ENCODE results near the gene SRSF12.

Gene SRSF12

DNA sequence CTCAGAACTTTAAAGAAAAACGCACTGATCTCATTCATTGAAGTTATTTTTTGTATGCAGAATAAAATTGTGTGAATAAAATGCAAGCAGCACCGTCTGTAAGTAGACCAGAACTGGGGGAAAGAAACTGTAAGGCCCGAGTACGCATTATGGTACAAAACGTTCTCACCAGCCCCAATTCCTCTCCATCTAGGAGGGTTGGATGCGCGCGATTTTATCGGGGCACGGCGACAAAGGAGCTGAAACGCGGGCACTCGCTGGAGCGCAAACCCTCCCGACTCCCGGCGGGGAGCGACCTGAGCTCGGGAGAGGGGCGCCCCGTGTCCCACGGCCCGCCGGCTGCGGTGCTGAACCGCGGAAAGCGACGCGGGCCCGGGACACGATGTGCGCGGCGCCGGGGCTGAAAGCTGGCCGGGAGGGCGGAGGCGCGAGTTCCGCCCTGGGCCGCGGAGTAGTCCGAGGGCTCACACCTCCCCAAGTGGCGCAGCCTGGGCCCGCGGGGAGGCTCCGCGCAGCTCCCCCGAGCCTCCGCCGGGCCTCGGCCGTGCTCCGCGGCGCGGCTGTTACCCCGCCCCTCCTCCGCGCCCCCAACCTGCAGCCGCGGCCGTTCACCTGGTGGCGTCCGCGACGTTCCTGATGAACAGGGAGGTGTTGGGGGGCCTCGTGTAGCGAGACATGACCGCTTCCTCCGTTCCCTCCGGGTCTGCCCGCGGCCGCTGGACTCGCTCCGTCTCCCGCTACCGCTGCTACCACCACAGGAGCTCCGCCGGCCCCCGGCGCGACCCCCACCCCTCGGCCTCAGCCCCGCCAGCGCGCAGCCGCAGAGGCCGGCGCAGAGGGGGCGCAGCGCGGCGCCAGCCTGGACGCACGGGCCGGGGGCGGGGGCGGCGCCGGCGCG lies at the start of gene SRSF12:
Gene SRSF12, minus strand, starts transcription at position 861 of the 898 bp plus-strand sequence. Its CDS starts 184 bp downstream, at position 677.
- peak in 26 of 56 donors; percentile 7 to 57 (median 27) for DNase-seq

DNA sequence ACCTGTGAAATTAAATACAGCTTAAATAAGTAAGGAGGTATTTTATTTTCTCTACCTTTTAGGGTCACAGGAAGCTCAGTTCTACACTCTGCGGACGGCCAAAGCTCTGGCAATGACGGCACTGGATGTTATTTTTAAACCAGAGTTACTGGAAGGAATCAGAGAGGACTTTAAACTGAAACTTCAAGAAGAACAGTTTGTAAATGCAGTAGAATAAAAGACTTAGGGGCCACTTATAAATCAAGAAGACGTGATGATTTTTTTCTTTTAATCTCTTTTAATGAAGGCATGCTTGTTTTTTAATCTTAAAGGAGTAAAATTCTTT lies 44.1 kb upstream of the SRSF12 start:
- no peak for DNase-seq

DNA sequence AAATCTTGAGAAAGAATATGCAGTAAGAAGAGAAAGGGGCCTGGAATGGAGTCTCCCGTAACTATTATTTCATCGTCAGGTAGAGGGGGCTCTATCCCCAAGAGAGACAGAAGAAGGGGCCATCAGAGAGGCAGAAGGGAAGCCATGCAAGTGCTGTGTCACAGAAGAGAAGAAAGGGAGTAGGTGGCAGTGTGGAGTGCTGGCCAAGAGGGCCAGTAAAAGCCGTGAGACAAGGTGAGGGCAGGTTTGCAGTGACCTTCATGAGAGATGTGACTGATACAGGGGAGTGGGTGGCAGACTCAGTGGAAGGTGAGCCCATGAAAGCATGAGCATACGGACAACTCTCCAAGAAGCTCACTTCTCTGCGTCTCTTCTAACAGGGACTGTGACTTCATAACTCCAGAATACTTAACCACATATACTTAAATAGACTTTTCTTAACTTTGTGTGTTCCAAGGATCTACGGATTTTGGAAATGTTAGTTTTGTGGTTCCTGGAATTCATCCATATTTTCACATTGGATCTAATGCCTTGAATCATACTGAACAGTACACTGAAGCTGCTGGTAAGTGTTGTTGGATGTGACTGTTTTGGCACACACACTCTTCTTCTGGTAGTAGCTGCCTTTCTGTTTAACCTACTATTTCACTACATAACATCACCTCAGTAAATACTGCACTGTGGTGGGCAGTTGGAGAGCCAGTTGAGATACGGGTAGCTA lies 43.6 kb upstream of the SRSF12 start:
- no peak for DNase-seq

DNA sequence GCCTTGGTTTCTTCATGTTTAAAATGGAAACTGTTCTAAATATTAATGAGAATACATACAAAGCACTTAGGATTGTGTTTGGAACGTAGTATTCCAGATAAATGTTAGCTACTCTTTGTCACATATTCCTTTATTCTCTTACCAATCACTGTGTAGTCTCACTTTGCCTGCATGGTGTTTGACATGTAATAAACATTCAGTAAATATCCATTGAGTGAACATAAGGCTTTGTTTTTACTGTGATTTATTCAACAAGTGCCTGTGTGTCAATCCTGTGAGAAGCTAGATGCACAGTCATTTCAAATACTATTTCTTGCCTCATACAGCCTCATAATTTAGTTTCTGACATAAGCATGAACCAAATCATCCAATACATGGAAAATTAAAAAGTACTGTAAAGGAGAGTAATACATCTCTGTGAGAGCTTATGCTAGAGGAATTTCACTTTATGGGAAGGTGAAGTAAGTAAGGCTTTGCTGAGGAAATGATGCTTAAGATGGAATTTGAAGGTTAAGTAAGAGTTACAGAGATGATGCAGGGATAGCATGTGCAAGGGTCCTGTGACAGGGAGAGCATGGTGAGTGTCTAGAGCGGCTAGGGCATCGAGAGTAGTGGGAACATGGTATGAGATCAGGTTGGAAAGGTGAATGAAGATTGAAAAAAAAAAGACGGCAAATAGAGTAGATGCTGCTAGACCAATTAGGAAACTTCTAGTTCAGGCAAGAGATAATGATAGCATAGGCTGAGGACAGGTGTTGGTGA lies 42.6 kb upstream of the SRSF12 start:
- no peak for DNase-seq

DNA sequence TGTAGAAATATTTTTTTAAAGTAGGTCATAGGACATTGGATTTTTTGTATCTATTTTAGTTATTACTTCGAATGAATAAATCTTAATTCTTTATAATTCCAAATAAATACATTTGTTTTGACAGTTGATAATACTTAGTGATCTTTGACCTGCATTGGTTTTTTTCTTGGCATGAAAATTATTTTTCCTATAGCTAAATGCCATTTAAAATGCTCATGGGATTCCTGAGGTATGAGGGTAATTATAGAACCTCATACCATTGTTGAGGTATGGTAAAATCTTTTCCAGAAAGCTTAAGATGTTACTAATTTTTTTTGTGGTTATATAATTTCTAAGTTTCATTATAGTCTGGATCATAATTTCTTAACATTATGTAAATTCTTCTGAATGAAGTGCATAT lies 36.3 kb upstream of the SRSF12 start:
- DNase-seq: no peak

DNA sequence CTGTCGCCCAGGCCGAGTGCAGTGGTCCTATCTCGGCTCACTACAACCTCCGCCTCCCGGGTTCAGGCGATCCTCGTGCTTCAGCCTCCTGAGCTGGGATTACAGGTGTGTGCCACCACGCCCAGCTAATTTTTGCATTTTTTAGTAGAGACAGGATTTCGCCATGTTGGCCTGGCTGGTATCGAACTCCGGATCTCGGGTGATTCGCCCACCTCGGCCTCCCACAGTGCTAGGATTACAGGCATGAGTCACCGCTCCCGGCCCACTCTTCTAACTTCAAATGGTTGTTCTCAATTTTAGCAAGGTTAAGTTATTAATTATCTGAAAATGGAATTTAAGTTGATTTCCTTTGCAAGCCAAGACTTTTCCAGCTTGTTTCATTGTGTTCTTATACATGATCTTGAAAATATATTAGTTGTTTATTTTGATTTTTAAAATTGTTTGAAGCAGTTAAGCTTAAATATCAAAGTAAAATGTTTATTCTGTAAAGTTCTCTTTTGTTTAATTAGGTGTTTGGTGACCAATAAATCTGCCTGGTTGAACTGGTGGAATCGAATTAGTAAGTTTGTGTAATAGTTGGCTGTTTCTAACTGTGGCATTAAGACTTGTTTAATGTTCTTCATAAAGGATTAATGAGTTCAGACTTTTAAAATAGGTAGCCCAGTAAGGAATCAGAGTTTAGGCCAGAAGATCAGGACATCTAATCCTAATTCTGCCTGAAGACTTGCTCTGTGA lies 30.3 kb upstream of the SRSF12 start:
- DNase-seq: peak in 20 of 56 donors; percentile 0 to 49 (median 7)

DNA sequence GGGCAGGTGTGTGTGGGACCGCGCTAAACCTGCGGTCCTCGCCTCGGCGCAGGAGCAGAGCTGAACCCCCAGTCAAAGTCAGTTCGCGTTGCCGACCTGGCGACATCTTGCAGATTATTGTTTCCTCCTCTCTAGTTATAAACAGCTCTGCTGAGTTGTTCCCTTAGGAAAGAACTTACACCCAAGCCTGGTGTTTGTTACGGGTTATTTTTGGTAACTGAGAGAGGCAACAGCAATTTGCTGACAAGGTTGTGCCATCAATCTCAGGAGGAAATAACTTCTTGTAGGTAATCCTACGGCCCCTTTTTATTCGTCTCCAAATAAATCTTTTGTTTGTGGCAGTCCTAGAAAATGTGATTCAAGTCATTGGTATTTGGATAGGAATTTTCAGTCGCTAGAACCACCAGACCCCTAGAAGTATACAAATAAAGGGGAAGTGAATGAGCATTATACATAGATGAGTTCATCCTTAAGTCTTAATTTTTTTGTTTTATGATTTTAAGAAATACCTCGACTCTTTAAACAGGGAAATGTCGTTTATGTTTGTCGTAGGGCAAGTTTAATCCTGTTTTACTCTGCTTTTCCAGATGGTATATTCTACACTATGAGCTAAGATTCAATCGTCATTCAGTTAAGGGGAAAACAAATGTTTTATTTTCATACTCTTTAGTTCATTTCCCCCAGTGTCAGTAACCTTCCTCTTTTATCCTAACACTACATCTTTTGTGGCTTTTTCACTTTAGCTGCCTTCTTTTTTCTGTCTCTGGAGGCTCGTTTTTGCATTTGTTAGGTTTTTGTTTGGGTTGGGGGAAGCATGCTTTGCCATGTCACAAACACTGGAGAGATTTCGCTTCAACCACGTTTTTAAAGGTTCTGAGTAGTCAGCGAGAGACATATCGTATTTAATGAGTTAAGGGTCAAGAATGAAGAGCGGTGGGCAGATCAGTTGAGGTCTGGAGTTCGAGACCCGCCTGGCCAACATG lies 29.1 kb upstream of the SRSF12 start:
- DNase-seq: peak in 7 of 56 donors; percentile 1 to 46 (median 16)

DNA sequence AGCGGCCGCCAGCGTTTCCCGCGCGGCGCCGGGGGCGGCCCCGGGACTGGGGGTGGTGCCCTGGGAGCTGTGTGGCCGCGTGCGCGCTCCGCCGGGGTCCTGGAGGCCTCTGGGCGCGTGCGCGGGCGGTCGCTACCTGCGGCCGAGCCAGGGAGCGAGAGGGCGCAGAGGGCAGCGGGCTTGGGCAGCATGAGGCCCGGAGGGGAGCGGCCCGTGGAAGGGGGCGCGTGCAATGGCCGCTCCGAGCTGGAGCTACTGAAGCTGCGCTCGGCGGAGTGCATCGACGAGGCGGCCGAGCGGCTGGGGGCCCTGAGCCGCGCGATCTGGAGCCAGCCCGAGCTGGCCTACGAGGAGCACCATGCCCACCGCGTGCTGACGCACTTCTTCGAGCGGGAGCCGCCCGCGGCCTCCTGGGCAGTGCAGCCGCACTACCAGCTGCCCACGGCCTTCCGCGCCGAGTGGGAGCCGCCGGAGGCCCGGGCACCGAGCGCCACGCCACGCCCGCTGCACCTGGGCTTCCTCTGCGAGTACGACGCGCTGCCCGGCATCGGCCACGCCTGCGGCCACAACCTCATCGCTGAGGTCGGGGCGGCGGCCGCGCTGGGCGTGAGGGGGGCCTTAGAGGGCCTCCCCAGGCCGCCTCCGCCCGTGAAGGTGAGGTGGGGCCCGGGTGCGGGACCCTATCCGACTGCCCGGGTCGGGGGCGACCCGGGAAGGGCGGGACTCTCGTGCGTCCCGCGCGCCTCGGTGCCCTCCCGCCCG lies 28.3 kb upstream of the SRSF12 start, which contains the start of gene PM20D2:
Gene PM20D2, plus strand, starts transcription at position 100 of the 762 bp plus-strand sequence. Its CDS starts 90 bp downstream, at position 190.
- peak in 47 of 56 donors; percentile 5 to 77 (median 41) for DNase-seq

DNA sequence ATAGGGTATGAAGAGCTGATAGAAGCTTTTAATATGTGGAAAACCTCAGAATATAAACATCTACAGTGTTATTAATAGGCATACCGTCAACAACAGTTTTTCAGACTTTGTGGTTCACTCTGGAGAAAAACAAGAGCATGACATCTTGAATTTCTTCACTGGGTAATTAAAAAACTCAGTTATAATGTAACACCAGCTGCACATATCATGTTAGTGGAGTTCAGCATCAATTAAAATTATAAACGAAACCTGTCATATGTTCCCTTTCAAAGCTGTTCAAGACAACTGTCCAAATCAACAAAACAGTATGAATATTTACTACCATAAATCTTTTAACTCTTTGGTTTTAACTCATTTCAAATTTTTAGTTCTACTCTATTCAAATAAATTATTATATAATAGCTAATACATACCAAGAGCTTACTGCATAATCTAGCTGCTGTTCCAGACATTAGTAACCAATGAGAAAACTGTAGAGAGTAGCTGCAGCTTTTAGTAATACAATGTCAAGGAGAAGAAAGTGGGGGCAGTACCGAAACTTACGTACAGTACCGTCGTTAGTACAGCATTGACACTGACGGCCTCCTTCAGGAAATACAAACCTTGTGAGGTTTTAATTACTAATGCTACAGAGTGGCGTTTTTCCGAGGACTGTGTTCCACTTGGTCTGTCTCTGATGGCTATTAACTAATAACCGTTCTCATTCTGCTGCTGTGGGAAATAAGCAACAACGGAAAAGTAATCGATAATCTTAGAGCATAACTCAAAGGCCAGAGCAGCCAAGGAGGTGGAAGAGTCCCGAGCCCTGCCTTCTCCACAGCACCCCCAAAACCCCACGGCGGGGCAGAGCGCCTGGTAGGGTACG lies 27.5 kb upstream of the SRSF12 start:
- peak in 10 of 56 donors; percentile 8 to 49 (median 35) for DNase-seq

DNA sequence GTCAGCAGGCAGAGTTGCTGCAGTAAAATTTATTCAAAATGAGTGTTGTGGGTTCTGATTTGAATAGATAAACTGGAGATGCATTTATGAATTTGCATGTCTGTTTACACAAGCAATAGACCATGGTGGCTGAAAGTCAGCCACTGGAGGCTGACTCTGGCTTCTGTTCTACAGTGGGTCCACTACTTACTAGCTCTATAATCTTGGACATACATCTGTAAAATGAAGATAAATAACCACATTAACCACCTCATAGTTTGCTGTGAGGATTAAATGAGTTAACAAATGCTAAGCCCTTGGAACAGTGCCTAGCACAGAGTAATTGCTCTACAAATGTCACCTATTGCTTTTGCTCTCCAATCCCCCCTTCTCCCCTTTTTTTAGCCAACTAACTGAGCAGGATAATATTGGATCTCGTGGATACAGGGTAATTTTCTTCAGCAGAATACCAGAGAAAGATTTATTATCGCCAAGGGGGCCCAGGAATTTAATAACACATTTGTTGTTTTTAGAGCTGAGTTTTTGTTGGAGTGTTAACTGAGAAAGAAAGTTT lies 26.6 kb upstream of the SRSF12 start:
- DNase-seq: no peak

DNA sequence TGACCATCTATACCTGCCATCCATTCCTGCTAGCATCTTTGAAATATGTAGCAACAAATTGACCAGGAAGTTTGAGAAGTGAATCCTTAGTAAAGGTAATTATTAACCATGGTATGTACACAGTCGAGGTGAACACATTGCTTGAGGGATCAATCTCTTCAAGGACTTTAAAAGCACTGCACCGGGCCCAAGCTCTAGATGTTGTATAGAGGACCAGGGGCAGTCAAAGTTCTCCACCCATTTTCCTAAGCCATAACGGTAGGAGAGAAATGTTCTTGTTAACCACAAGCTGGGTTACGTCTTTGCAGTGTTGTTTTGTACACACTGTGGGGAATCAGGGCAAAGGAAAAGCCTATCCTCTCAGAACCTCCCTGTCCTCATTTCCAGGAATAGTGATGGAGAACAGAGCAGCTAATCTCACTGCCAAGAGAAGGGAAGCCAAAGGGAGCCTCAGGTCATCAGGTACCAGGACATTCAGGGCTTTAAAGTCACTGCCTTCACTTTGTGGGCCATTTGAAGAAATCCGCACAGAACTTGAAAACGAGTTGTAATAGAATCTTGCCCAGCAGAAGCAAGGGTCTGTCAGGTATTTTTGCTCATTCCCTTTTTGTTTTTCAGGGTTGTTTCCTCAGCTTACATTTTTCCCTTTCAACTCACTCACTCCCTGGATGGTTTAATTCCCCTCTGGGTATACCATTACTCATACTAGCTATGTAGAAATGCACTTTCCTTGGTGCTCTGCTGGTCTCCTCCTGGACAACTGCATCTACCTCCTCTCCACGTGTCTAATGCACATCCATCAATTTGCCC lies 22.7 kb upstream of the SRSF12 start:
- DNase-seq: no peak

DNA sequence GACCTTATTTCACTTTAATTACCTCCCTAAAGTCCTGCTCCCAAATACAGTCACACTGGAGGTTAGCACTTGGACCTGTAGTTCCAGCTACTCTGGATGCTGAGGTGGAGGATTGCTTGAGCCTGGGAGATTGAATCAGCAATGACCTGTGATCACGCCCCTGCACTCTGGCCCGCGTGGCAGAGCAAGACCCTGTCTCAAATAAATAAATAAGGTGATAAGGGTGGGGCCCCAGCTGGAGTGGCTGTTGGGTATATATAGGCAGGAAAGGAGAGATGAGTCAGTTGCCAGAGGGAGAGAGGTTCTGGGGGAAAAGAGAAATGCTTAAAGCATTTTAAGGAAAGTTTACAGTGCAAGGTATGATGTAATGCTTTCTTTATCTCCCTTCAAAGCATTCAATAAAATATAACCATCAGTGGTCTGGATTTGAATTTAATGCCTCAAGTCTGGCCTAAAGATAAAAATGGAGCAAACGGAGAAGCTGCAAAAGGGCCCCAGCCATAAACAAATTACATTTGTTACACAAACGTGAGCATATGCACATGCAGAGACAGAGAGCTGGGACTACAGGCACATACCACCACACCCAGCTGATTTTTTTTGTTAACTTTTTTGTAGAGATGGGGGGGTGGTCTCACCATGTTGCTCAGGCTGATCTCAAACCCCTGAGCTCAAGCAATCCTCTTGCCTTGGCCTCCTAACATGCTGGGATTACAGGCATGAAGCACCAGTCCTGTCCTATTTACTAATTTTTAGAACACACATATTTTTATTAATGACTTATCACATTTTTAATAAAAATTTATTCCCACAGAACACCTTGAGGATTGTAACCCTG lies 21.9 kb upstream of the SRSF12 start:
- no peak for DNase-seq

DNA sequence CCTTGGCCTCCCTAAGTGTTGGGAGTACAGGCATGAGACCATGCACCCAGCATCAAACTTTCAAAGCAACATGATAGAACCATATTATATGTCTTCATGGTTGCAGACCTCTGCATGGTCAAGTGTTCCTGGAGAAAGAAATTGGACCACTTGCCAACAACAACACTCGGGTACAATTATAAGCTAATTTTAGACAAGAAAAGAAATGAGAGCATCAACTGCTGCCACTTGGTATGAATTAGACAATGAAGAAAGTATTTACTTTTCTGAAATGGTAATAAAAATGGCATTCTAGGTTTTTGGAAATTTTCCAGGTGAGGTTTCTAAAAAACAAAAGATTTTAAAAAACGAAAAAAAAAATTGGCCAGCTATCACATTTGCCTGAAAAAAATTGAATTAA lies 20.3 kb upstream of the SRSF12 start:
- DNase-seq: no peak

DNA sequence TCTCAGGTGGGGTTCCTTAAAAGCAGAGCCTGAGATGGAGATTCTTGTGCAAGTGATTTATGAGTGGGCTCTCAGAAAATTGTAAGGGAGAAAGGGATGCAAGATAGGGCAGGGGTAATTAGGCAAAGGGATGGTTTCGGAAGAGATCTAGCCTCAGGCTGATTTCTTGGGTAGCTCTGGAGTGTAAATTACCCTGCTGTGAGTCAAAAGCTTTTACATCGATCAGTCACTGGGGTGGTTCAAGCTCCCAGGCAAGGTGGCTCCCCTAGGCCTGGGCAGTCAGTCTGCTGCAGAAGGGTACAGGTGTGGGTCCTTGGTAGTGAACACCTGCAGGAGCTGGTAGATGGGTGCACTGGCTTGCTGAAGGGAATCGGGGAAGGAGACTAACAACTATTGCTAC lies 16.9 kb upstream of the SRSF12 start:
- no peak for DNase-seq

DNA sequence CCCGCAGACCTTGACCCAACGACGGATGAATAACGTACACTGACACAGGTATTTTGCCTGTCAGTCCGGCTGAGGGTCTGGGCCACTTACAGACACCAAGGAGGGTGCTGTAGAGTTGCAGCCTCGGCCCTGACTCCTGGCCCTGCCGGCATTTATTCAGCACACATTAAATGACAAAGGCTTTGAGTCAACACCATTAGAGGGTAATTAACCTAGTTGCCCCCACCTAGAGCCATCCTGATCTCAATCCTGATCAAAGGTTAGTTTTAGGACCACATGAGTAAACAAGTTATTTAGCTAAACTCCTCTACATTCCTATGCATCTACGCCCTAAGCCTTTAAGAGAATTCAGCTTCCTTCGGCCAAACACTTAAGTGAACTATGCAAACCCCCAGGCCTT lies 16.1 kb upstream of the SRSF12 start:
- DNase-seq: no peak

DNA sequence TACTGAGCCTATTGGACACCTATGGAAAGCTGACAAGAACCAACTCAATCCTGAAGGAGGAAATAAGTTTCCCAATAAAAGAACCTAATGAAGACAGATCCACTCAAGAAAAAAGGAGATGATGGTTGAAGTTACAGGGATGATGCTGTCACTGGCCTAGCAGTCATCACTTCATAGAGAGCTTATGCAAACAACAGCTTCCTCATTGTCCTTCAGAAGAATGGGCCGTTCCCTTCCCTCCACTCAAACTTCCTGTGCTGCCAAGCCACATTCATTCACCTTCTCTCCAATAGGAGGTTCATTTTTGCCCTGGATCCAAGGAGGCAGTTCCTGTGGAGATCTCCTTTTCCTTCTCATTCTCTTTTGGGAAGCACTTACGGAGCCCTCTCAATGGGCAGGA lies 14.2 kb upstream of the SRSF12 start:
- no peak for DNase-seq

All from nucleus accumbens (tissue), 56 donors.